Endothelial cell of umbilical vein (primary cell): ENCODE results near the gene CFD. TPM values are rescaled to one million over a fixed set of nuclear protein-coding genes. Genes with fewer than 3 reads are reported as not detected.

Experiments
- BruUV-seq: library from RNA; stranded (reverse); fragments of 400-500 nt; replicated peaks from 2 replicates; lab custom pipeline; 2021; lab: Mats Ljungman, UMichigan
- CTCF ChIA-PET: fragments of 300-600, 350-600 bp; sonication (Branson Sonifier 250); formaldehyde crosslinking; loops from one replicate; lab custom pipeline; 2021; ENCODE audit warnings: antibody characterized with exemption, inconsistent platforms; lab: Charles Lee
- POLR2A ChIA-PET: fragments of 300-600, 350-600 bp; sonication (Branson Sonifier 250); formaldehyde crosslinking; loops from one replicate; lab custom pipeline; 2021; ENCODE audit warnings: antibody characterized with exemption, inconsistent platforms; lab: Charles Lee
- DNase-seq: peaks from one replicate; pipeline ENCODE4 v3.0.0-alpha.2; 2011; ENCODE audit warnings: low read depth, low spot score
- FAIRE-seq: peaks from 2 replicates; lab custom pipeline; 2011; peaks lifted over from hg19 to GRCh38; lab: Jason Lieb, UNC
- H2AFZ ChIP-seq: 2 replicates; pipeline ENCODE4 v1.6.0; 2012; ENCODE audit warnings: low read depth, low read length, control low read depth, inconsistent platforms
- H3K27ac ChIP-seq: 2 replicates; pipeline ENCODE4 v1.5.1; 2011; ENCODE audit warnings: low read depth, mild to moderate bottlenecking, control low read depth, low read length, moderate library complexity; ENCODE audit not compliant: insufficient read depth
- H3K27me3 ChIP-seq, 2 experiments: 2 replicates each; pipeline versions ENCODE4 v1.6.0 to v1.6.1; 2011; ENCODE audit warnings: low read length in 2 of 2, mixed read lengths in 1 of 2; ENCODE audit not compliant: control insufficient read depth in 2 of 2, insufficient read depth in 2 of 2
- H3K36me3 ChIP-seq, 2 experiments: 2 replicates in 1 of 2; 3 replicates in 1 of 2; pipeline ENCODE4 v1.5.1; 2011; ENCODE audit warnings: low read length in 2 of 2, mild to moderate bottlenecking in 1 of 2, moderate library complexity in 1 of 2; ENCODE audit not compliant: control insufficient read depth in 2 of 2, insufficient read depth in 2 of 2; ENCODE audit errors: extremely low read depth in 1 of 2
- H3K4me1 ChIP-seq: 3 replicates; pipeline ENCODE4 v1.5.1; 2011; ENCODE audit warnings: mild to moderate bottlenecking, low read length; ENCODE audit not compliant: control insufficient read depth, insufficient read depth; ENCODE audit errors: extremely low read depth
- H3K4me2 ChIP-seq: 2 replicates; pipeline ENCODE4 v1.6.1; 2011; ENCODE audit warnings: low read length, control low read depth, mixed read lengths; ENCODE audit not compliant: insufficient read depth
- H3K4me3 ChIP-seq, 3 experiments: fragments of 200-600 bp in 1 of 3; sonication (generic), shearing (Covaris generic) in 1 of 3; replicated peaks in 1 of 3; 2 replicates each; pipeline ENCODE4 v1.5.1; 2011 to 2016; ENCODE audit warnings: control low read depth in 3 of 3, low read length in 3 of 3, mild to moderate bottlenecking in 2 of 3, inconsistent platforms in 1 of 3, low read depth in 1 of 3, moderate library complexity in 1 of 3; ENCODE audit not compliant: insufficient read depth in 1 of 3
- H3K79me2 ChIP-seq: 2 replicates; pipeline ENCODE4 v1.6.0; 2012; ENCODE audit warnings: low read length, inconsistent platforms; ENCODE audit not compliant: control insufficient read depth, insufficient read depth
- H3K9ac ChIP-seq: replicated peaks from 2 replicates; pipeline ENCODE3; 2011; ENCODE audit warnings: low read length, control low read depth; ENCODE audit not compliant: insufficient read depth; ENCODE audit errors: extremely low read depth
- H3K9me1 ChIP-seq: replicated peaks from 3 replicates; pipeline ENCODE4 v1.6.0; 2011; ENCODE audit warnings: mild to moderate bottlenecking, low read length; ENCODE audit not compliant: control insufficient read depth, insufficient read depth; ENCODE audit errors: extremely low read depth
- H3K9me3 ChIP-seq: replicated peaks from 2 replicates; pipeline ENCODE4 v1.5.1; 2012; ENCODE audit warnings: low read length, inconsistent platforms; ENCODE audit not compliant: control insufficient read depth, insufficient read depth
- H4K20me1 ChIP-seq: replicated peaks from 2 replicates; pipeline ENCODE3; 2011; ENCODE audit warnings: mild to moderate bottlenecking, low read length; ENCODE audit not compliant: control insufficient read depth, insufficient read depth; ENCODE audit errors: extremely low read depth
- EZH2 ChIP-seq: IDR thresholded peaks from 2 replicates; pipeline ENCODE4 v1.6.1; 2012; ENCODE audit warnings: borderline replicate concordance, low read depth, mild to moderate bottlenecking, moderate library complexity, low read length, inconsistent platforms; ENCODE audit not compliant: severe bottlenecking
- FOS ChIP-seq: IDR thresholded peaks from 2 replicates; pipeline ENCODE4 v1.6.1; 2011; ENCODE audit warnings: mild to moderate bottlenecking, low read length, moderate library complexity, borderline replicate concordance; ENCODE audit not compliant: insufficient read depth
- GATA2 ChIP-seq: IDR thresholded peaks from 2 replicates; pipeline ENCODE4 v1.7.0; 2011; ENCODE audit warnings: low read depth, mild to moderate bottlenecking, moderate library complexity, mixed read lengths, low read length; ENCODE audit not compliant: insufficient read length, insufficient read depth
- JUN ChIP-seq: IDR thresholded peaks from 2 replicates; pipeline ENCODE4 v1.6.1; 2011; ENCODE audit warnings: borderline replicate concordance, low read depth; ENCODE audit not compliant: insufficient read length, insufficient read depth
- MYC ChIP-seq: IDR thresholded peaks from one replicate; pipeline ENCODE4 v1.6.1; 2011; ENCODE audit warnings: mild to moderate bottlenecking, low read depth, low read length
- POLR2A ChIP-seq: IDR thresholded peaks from 2 replicates; pipeline ENCODE4 v1.6.1; 2012; ENCODE audit warnings: low read depth, mild to moderate bottlenecking, control low read depth, low read length
- POLR2AphosphoS5 ChIP-seq: IDR thresholded peaks from 2 replicates; pipeline ENCODE4 v1.6.1; 2012; ENCODE audit warnings: low read depth, mild to moderate bottlenecking, control low read depth, low read length, moderate library complexity; ENCODE audit not compliant: insufficient read depth
- dilution Hi-C: fragments of 300-500 bp; cut with MboI; formaldehyde crosslinking; loops from one replicate; pipeline ENCODE4 v1.15.0; 2019; ENCODE audit warnings: low sequenced_read_pairs; ENCODE audit not compliant: extremely low pct_ligation_motif_present
- intact Hi-C: fragments of 100-400 bp; cut with micrococcal nuclease; formaldehyde crosslinking; loops from one replicate; pipeline ENCODE4 v1.10.0; 2022
- polyA plus RNA-seq, 4 experiments: library from polyadenylated mRNA; depleted of rRNA in 3 of 4; stranded (reverse) in 3 of 4; unstranded in 1 of 4; fragments of >200 nt; gene quantifications; 2 replicates each; pipeline versions ENCODE4 v1.2.1 to v1.2.3, GENCODE V29; 2011 to 2012; ENCODE audit warnings: missing spikeins in 1 of 4
- total RNA-seq: library from RNA; stranded (reverse); gene quantifications from 2 replicates; pipeline ENCODE4 v1.2.3, GENCODE V29; 2021
- TF ChIP-seq, protein P1 (sequence below), 2 donors: IDR thresholded peaks; 1 replicate in 1 of 2; 2 replicates in 1 of 2; pipeline ENCODE4 v1.5.1; 2011; ENCODE audit warnings: low read length in 2 of 2, mild to moderate bottlenecking in 2 of 2, moderate library complexity in 2 of 2, control low read depth in 1 of 2, inconsistent platforms in 1 of 2, low read depth in 1 of 2; ENCODE audit not compliant: insufficient read depth in 1 of 2; ENCODE audit errors: extremely low read depth in 1 of 2
- TF ChIP-seq, protein P2 (sequence below): IDR thresholded peaks from 2 replicates; pipeline ENCODE4 v1.6.1; 2011; ENCODE audit not compliant: insufficient read depth, insufficient read length

CFD gene
- total and polyA plus RNA-seq, 2 donors (not counting 3 experiments of a cell fraction or from before 2014, with no cell fraction given): 0.25 to 0.40 TPM

DNA sequence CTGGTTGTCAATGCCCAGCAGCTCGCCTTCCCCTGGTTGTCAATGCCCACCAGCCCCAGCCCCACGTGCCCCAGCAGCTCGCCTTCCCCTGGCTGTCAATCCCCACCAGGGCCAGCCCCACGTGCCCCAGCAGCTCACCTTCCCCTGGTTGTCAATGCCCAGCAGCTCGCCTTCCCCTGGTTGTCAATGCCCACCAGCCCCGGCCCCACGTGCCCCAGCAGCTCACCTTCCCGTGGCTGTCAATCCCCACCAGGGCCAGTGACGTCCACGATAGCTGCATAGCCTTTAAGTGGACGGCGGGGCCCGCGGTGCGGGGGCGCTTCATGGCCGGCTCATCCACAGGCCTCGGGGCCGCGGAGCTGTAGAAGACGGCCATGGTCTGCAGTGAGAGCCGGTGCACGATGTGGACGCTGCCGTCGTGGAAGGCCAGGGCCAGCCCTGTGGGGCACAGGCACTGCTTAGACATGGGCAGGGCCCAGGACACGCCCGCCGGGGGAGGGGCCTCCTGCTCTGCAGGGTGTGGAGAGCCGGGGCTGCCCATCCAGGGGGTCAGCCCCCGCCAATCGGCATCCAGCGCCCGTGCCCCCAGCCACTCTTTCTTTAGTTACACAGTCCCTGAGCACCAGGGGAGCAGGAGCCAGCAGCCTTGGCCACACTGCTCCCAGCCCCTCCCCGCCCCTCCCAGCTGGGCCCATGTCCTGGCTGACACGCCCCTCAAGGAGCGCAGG, 20.4 kb downstream of the CFD start:
- Histone ChIP-seq H3K9ac (no peak overlapping the region), H3K9me1 (no peaks in the 10 kb centered on the region), H3K36me3 (peaks cover 0 to 37% of the 10 kb centered on the region in 2 experiments), H3K4me2 (no peak overlapping the region), H3K4me3 (no peak overlapping the region), H3K79me2 (no peaks in the 10 kb centered on the region), H2AFZ (no peak overlapping the region), H3K4me1 (no peaks in the 10 kb centered on the region), H4K20me1 (no peaks in the 10 kb centered on the region), H3K27me3 (no peaks in the 10 kb centered on the region), H3K27ac (no peak overlapping the region), H3K9me3 (no peaks in the 10 kb centered on the region)
- CTCF ChIA-PET: interaction anchor here (1.8 kb wide), 1 partner anchor 23 kb away, joined by 4 read pairs; no protein-coding TSS in a partner anchor
- DNase-seq (no peak), FAIRE-seq (no peak)
- POLR2A ChIA-PET: no interaction called here
- TF ChIP-seq MYC (no peak), FOS (no peak), GATA2 (no peak), EZH2 (no peak), POLR2AphosphoS5 (no peak), POLR2A (no peak), JUN (no peak)
- TF ChIP-seq, protein P1, sequence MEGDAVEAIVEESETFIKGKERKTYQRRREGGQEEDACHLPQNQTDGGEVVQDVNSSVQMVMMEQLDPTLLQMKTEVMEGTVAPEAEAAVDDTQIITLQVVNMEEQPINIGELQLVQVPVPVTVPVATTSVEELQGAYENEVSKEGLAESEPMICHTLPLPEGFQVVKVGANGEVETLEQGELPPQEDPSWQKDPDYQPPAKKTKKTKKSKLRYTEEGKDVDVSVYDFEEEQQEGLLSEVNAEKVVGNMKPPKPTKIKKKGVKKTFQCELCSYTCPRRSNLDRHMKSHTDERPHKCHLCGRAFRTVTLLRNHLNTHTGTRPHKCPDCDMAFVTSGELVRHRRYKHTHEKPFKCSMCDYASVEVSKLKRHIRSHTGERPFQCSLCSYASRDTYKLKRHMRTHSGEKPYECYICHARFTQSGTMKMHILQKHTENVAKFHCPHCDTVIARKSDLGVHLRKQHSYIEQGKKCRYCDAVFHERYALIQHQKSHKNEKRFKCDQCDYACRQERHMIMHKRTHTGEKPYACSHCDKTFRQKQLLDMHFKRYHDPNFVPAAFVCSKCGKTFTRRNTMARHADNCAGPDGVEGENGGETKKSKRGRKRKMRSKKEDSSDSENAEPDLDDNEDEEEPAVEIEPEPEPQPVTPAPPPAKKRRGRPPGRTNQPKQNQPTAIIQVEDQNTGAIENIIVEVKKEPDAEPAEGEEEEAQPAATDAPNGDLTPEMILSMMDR (IDR thresholded peaks at IDR 0.05; ENCODE audit: extremely low read depth in 1 of 2, insufficient read depth in 1 of 2, low read depth in 1 of 2, low read length in 2 of 2): no peak
- TF ChIP-seq, protein P2, sequence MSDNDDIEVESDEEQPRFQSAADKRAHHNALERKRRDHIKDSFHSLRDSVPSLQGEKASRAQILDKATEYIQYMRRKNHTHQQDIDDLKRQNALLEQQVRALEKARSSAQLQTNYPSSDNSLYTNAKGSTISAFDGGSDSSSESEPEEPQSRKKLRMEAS: no peak
- no TSS peak for BruUV-seq
- intact Hi-C loops: no loop called here
- dilution Hi-C loops: no loop called here
